Measurements from ENCODE around the gene HEATR1.

HEATR1 gene

GRCh38 chr1:236553370-236553769 is 50.9 kb downstream of the HEATR1 start:
- no peak overlapping the region for H3K4me3 ChIP-seq (ENCODE audit: low read length)
- TF ChIP-seq CTCF (IDR thresholded peaks at IDR 0.05; ENCODE audit: insufficient read depth, low read depth, low read length, missing control alignments) = no peak
- no peak for DNase-seq (ENCODE audit: low read depth)

GRCh38 chr1:236552901-236553300 is 51.4 kb downstream of the HEATR1 start:
- no peak for TF ChIP-seq CTCF (IDR thresholded peaks at IDR 0.05; ENCODE audit: insufficient read depth, low read depth, low read length, missing control alignments)
- no peak overlapping the region for H3K4me3 ChIP-seq (ENCODE audit: low read length)
- DNase-seq (ENCODE audit: low read depth) = no peak

GRCh38 chr1:236552096-236552495 is 52.2 kb downstream of the HEATR1 start:
- no peak for TF ChIP-seq CTCF (IDR thresholded peaks at IDR 0.05; ENCODE audit: insufficient read depth, low read depth, low read length, missing control alignments)

GRCh38 chr1:236550961-236551851 is 53.1 kb downstream of the HEATR1 start:
- no peak for DNase-seq (ENCODE audit: low read depth)
- no peak for TF ChIP-seq CTCF (IDR thresholded peaks at IDR 0.05; ENCODE audit: insufficient read depth, low read depth, low read length, missing control alignments)

More at GRCh38 chr1:236552096-236552495, 52.2 kb downstream of the HEATR1 start:
- DNase-seq (ENCODE audit: low read depth) = no peak
- H3K4me3 ChIP-seq (ENCODE audit: low read length) = no peak overlapping the region

GRCh38 chr1:236548452-236548851 is 55.9 kb downstream of the HEATR1 start:
- TF ChIP-seq CTCF (IDR thresholded peaks at IDR 0.05; ENCODE audit: insufficient read depth, low read depth, low read length, missing control alignments) = no peak
- no peak for DNase-seq (ENCODE audit: low read depth)
- H3K4me3 ChIP-seq (ENCODE audit: low read length) = no peak overlapping the region

More at GRCh38 chr1:236550961-236551851, 53.1 kb downstream of the HEATR1 start:
- no peak overlapping the region for H3K4me3 ChIP-seq (ENCODE audit: low read length)

GRCh38 chr1:236545621-236546169 is 58.6 kb downstream of the HEATR1 start:
- no peak overlapping the region for H3K4me3 ChIP-seq (ENCODE audit: low read length)
- DNase-seq (ENCODE audit: low read depth) = no peak
- TF ChIP-seq CTCF (IDR thresholded peaks at IDR 0.05; ENCODE audit: insufficient read depth, low read depth, low read length, missing control alignments) = no peak

Measured in epithelial cell of esophagus (primary cell).